Muscle layer of duodenum (tissue), 2 donors: ENCODE data around the gene DNAJC7.
"Not testable (repeated sequence)": the region's sequence is repeated elsewhere in the genome, so short reads cannot be mapped to it uniquely, and the experiment has no call there.

ENCODE experiments used
- H3K27ac ChIP-seq: one replicate; pipeline ENCODE4 v1.7.0; 2013; ENCODE audit warnings: mild to moderate bottlenecking, low read length
- H3K27me3 ChIP-seq: one replicate; pipeline ENCODE4 v1.7.0; 2013; ENCODE audit warnings: low read depth, mild to moderate bottlenecking, control low read depth, low read length
- H3K36me3 ChIP-seq, 2 donors: one replicate each; pipeline ENCODE4 v1.7.0; 2013; ENCODE audit warnings: low read length in 2 of 2, control low read depth in 1 of 2, mild to moderate bottlenecking in 1 of 2; ENCODE audit not compliant: insufficient read depth in 2 of 2, control insufficient read depth in 1 of 2
- H3K4me1 ChIP-seq, 2 donors: one replicate each; pipeline ENCODE4 v1.7.0; 2013; ENCODE audit warnings: low read length in 2 of 2, mild to moderate bottlenecking in 2 of 2, control low read depth in 1 of 2, moderate library complexity in 1 of 2; ENCODE audit not compliant: insufficient read depth in 2 of 2, control insufficient read depth in 1 of 2
- H3K4me3 ChIP-seq, 2 donors: one replicate each; pipeline ENCODE4 v1.7.0; 2013; ENCODE audit warnings: low read length in 2 of 2, low read depth in 1 of 2, mild to moderate bottlenecking in 1 of 2
- H3K9me3 ChIP-seq, 2 donors: one replicate each; pipeline ENCODE4 v1.7.0; 2013; ENCODE audit warnings: low read length in 2 of 2, control low read depth in 1 of 2, mild to moderate bottlenecking in 1 of 2; ENCODE audit not compliant: control insufficient read depth in 1 of 2
- donor health status: healthy.

The DNAJC7 gene

GRCh38 chr17:42023524-42024349 lies 6.5 kb upstream of the DNAJC7 start:
- H3K27me3 ChIP-seq = no peaks in the 10 kb centered on the region
- H3K4me1 ChIP-seq = peaks cover 7 to 28% of the 10 kb centered on the region in 2 donors
- H3K27ac ChIP-seq = peak overlapping the region; percentile 14
- H3K4me3 ChIP-seq = no peak overlapping the region
- peaks cover 19 to 24% of the 10 kb centered on the region in 2 donors for H3K36me3 ChIP-seq
- no peaks in the 10 kb centered on the region for H3K9me3 ChIP-seq

- peaks cover 13 to 34% of the 10 kb centered on the region in 2 donors for H3K4me1 ChIP-seq
- H3K9me3 ChIP-seq, H3K27me3 ChIP-seq, H3K27ac ChIP-seq: not testable (repeated sequence)
- H3K4me3 ChIP-seq = peak overlapping the region; percentile 89 to 94
- H3K36me3 ChIP-seq = peaks cover 19 to 24% of the 10 kb centered on the region in 2 donors
These were observed 3.6 kb upstream of the DNAJC7 start for GRCh38 chr17:42020845-42021244.

GRCh38 chr17:42019509-42020404 lies 2.5 kb upstream of the DNAJC7 start, which contains the start of gene NKIRAS2:
Gene NKIRAS2, plus strand, starts transcription at chr17:42020090. Its CDS starts 1,488 bp downstream, at chr17:42021578.
- peak within 1 kb of the TSS; percentile 89 to 94 for H3K4me3 ChIP-seq
- no peaks in the 10 kb centered on the region for H3K27me3 ChIP-seq
- no peaks in the 10 kb centered on the region for H3K9me3 ChIP-seq
- H3K36me3 ChIP-seq = peaks cover 19 to 24% of the 10 kb centered on the region in 2 donors
- H3K4me1 ChIP-seq = peaks cover 14 to 38% of the 10 kb centered on the region in 2 donors
- peak within 1 kb of the TSS; percentile 92 for H3K27ac ChIP-seq

GRCh38 chr17:42018988-42019387 lies 1.7 kb upstream of the DNAJC7 start:
- Histone ChIP-seq H3K27me3 (no peaks in the 10 kb centered on the region), H3K36me3 (peaks cover 17 to 18% of the 10 kb centered on the region in 2 donors), H3K4me1 (peaks cover 14 to 35% of the 10 kb centered on the region in 2 donors), H3K9me3 (no peaks in the 10 kb centered on the region), H3K4me3 (no peak overlapping the region), H3K27ac (no peak overlapping the region)

- Histone ChIP-seq H3K4me1 (peaks cover 14 to 40% of the 10 kb centered on the region in 2 donors), H3K9me3 (no peaks in the 10 kb centered on the region), H3K4me3 (peak overlapping the region; percentile 82 to 99), H3K27me3 (no peaks in the 10 kb centered on the region), H3K36me3 (peaks cover 10 to 12% of the 10 kb centered on the region in 2 donors), H3K27ac (peak overlapping the region; percentile 97)
These were observed 1.1 kb upstream of the DNAJC7 start for GRCh38 chr17:42018339-42018738.

GRCh38 chr17:42017866-42018200 lies 594 bp upstream of the DNAJC7 start:
- H3K9me3 ChIP-seq = no peaks in the 10 kb centered on the region
- peak overlapping the region; percentile 82 to 99 for H3K4me3 ChIP-seq
- peak overlapping the region; percentile 97 for H3K27ac ChIP-seq
- H3K36me3 ChIP-seq = peaks cover 7% of the 10 kb centered on the region in 2 donors
- H3K4me1 ChIP-seq = peaks cover 14 to 45% of the 10 kb centered on the region in 2 donors
- H3K27me3 ChIP-seq = no peaks in the 10 kb centered on the region

GRCh38 chr17:42016411-42016831 lies 818 bp downstream of the DNAJC7 start:
- peaks cover 15 to 47% of the 10 kb centered on the region in 2 donors for H3K4me1 ChIP-seq
- H3K27ac ChIP-seq = peak overlapping the region; percentile 97
- no peaks in the 10 kb centered on the region for H3K27me3 ChIP-seq
- no peaks in the 10 kb centered on the region for H3K36me3 ChIP-seq
- no peaks in the 10 kb centered on the region for H3K9me3 ChIP-seq
- peak overlapping the region; percentile 82 to 99 for H3K4me3 ChIP-seq

GRCh38 chr17:42013740-42014139 lies 3.5 kb downstream of the DNAJC7 start:
- peaks cover 14 to 38% of the 10 kb centered on the region in 2 donors for H3K4me1 ChIP-seq
- H3K4me3 ChIP-seq, H3K9me3 ChIP-seq, H3K36me3 ChIP-seq, H3K27ac ChIP-seq, H3K27me3 ChIP-seq: not testable (repeated sequence)

- H3K9me3 ChIP-seq, H3K4me3 ChIP-seq, H3K27ac ChIP-seq, H3K27me3 ChIP-seq, H3K36me3 ChIP-seq: not testable (repeated sequence)
- H3K4me1 ChIP-seq = peaks cover 14 to 38% of the 10 kb centered on the region in 2 donors
These were observed 4.9 kb downstream of the DNAJC7 start for GRCh38 chr17:42012363-42012762.

GRCh38 chr17:42010898-42011516 lies 6.2 kb downstream of the DNAJC7 start:
- Histone ChIP-seq H3K36me3 (no peaks in the 10 kb centered on the region), H3K27me3 (no peaks in the 10 kb centered on the region), H3K27ac (no peak overlapping the region), H3K4me3 (no peak overlapping the region), H3K4me1 (peaks cover 9 to 33% of the 10 kb centered on the region in 2 donors), H3K9me3 (no peaks in the 10 kb centered on the region)

- not testable (repeated sequence) for H3K27ac ChIP-seq, H3K4me3 ChIP-seq, H3K36me3 ChIP-seq, H3K9me3 ChIP-seq, H3K27me3 ChIP-seq
- peaks cover 6 to 26% of the 10 kb centered on the region in 2 donors for H3K4me1 ChIP-seq
These were observed 7.0 kb downstream of the DNAJC7 start for GRCh38 chr17:42010266-42010680.
